NCI-H2029 (cell line): ENCODE data around the gene ZNF414.

ENCODE experiments used
- DNase-seq: peaks from one replicate; lab custom pipeline; 2025; lab: John Stamatoyannopoulos, UW

Gene ZNF414

DNA sequence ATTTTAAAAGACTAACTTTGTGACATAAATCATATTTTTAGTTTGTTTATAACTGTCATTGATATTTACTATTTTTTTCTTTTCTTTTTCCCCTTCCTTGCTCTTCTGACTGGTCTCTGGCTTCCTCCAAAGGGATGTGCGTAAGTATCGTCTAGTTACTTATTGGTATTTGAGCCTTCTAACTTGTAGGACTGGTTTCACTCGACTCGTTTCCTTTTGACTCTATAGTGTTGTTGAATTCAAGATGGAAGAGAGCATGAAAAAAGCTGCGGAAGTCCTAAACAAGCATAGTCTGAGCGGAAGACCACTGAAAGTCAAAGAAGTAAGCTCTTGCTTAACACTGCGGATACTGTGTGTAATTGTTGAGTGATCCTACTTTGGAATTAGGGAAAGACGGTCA is 50.6 kb downstream of the ZNF414 start:
- DNase-seq, result no peak

DNA sequence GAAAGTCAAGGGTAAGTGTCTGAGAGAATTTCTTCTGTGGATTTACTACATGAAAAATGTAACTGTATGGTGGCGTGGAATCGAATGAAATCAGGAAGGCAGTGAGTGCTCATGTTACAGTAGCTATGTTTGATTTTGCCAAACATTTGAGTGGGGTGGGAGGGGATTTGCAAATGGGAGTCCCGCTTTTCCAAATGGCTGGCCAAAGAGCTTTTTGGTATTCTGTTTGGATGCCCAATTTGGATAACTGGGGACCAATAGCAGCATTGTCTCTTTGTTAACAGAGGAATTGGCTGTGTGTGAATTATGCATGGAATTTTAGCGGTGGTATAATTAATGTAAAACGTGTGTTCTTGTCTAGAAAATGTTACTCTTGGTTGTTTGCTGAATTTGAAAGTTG is 51.4 kb downstream of the ZNF414 start:
- no peak for DNase-seq

DNA sequence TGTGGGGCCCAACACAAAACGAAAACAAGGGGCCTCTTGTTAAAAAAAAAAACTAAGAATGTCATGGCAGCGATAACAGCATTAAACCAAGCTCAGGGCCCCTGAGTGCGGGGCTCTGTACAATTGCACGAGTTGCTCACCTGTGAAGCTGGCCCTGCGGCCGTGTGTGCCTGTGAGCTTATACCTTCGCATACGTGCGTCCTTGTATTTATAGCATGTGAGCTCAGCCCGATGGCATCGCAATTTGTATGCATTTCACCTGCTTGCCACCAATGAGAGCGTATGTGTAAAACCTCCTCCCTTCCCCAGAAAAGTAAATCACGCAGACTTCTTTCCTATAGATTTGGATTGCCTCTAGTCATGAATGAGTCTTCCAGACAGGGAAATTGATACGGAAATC is 52.1 kb downstream of the ZNF414 start:
- DNase-seq, result no peak

DNA sequence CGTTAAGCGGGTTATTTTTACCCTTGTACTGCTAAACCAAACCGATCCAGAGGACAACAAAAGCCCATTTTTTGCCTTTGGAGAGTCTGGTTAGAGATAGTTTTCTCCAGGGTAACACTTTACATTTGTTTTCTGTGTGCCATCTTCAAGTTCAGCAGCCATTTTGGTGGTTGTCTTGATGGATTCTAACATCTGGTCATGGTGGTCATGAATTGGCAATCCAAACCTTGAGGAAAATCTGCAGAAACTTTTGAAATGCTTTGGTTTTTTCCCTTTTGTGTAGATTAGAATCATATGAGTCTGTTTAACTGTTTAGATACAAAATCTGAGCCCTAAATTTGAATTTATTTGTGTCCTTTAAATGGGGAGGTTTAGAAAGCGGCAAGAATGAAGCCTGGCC is 52.6 kb downstream of the ZNF414 start:
- no peak for DNase-seq

DNA sequence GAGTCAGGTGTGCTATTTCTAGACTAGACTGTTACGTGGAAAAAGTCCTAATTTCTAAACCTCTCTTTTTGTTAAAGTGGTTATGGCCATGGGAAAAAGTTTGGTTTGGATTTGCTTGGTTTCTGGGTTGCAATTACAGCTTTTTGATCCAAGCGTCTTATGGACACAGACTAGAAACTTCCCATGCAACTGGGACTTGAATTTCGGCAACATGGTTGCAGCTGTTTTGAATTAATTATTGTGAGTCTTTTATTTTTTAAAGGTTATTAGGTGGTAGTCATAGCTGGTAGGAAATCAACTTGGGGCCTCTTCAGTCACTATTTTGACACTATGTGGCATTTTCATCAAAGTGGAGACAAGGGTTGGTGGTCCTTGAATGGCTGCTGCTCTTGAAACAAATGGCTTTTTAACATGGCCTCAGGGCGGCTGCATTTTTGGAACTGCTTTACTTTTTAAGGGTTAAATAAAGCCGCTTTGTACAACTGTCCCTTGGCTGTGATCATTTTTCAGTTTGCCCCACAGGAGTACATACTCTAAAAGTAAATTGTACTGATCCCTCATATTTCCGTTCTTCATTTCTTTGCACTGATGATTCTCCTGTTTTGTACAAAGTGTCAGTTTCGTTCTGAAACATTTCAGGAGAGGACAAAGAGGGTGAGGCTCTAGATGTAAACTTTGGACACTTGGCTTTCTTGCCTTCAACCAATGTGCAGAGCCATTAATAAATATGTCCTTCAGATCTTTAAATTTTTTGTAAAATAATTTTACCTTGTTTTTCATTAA is 53.3 kb downstream of the ZNF414 start:
- no peak for DNase-seq
